Ishikawa (cell line): Measurements from ENCODE around the gene ZNF711.

Experiments used
- EGR1 ChIP-seq: IDR thresholded peaks from 2 replicates; pipeline ENCODE4 v1.6.1; 2012
- EP300 ChIP-seq: IDR thresholded peaks from 2 replicates; pipeline ENCODE4 v1.6.1; 2012; ENCODE audit warnings: borderline replicate concordance
- FOXM1 ChIP-seq: IDR thresholded peaks from 2 replicates; pipeline ENCODE4 v1.6.1; 2012; ENCODE audit warnings: low read depth, borderline replicate concordance
- NFIC ChIP-seq: IDR thresholded peaks from 2 replicates; pipeline ENCODE4 v1.6.1; 2012
- RAD21 ChIP-seq: IDR thresholded peaks from 2 replicates; pipeline ENCODE4 v1.6.1; 2012; ENCODE audit warnings: low read depth
- TAF1 ChIP-seq: IDR thresholded peaks from 2 replicates; pipeline ENCODE4 v1.6.1; 2012; ENCODE audit warnings: low read depth, mild to moderate bottlenecking
- TEAD4 ChIP-seq: IDR thresholded peaks from 2 replicates; pipeline ENCODE4 v1.6.1; 2012
- YY1 ChIP-seq: IDR thresholded peaks from 2 replicates; pipeline ENCODE4 v1.6.1; 2012; ENCODE audit warnings: low read depth
- TF ChIP-seq, protein P1 (sequence below): IDR thresholded peaks from 2 replicates; pipeline ENCODE4 v1.6.1; 2012; ENCODE audit warnings: low read depth, mild to moderate bottlenecking
- TF ChIP-seq, protein P2 (sequence below): IDR thresholded peaks from 2 replicates; pipeline ENCODE4 v1.6.1; 2012
- TF ChIP-seq, protein P3 (sequence below): IDR thresholded peaks from 2 replicates; pipeline ENCODE4 v1.6.1; 2012

DNA sequence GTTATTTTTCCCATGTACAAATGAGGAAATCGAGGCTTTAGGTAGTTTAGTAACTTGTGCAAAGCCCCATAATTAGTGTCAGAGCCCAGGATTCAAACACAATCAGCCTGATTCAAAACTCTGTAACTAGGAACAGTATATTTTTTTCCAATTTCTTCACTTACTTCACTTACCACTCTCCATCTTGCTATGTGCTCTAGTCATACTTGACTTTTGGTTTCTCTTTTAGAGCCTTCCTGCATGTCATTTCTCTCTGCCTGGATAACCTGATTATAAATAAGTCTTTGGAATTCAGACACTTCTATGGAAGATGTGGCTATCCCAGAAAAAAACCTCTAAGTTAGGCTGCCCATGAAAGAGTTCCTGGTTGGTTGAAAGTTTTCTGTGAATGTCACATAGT is 22.4 kb upstream of the ZNF711 start:
- TF ChIP-seq EP300 (no peak), TEAD4 (no peak), TAF1 (no peak), FOXM1 (no peak), RAD21 (no peak), NFIC (no peak), YY1 (no peak), EGR1 (no peak)
- TF ChIP-seq, protein P1, sequence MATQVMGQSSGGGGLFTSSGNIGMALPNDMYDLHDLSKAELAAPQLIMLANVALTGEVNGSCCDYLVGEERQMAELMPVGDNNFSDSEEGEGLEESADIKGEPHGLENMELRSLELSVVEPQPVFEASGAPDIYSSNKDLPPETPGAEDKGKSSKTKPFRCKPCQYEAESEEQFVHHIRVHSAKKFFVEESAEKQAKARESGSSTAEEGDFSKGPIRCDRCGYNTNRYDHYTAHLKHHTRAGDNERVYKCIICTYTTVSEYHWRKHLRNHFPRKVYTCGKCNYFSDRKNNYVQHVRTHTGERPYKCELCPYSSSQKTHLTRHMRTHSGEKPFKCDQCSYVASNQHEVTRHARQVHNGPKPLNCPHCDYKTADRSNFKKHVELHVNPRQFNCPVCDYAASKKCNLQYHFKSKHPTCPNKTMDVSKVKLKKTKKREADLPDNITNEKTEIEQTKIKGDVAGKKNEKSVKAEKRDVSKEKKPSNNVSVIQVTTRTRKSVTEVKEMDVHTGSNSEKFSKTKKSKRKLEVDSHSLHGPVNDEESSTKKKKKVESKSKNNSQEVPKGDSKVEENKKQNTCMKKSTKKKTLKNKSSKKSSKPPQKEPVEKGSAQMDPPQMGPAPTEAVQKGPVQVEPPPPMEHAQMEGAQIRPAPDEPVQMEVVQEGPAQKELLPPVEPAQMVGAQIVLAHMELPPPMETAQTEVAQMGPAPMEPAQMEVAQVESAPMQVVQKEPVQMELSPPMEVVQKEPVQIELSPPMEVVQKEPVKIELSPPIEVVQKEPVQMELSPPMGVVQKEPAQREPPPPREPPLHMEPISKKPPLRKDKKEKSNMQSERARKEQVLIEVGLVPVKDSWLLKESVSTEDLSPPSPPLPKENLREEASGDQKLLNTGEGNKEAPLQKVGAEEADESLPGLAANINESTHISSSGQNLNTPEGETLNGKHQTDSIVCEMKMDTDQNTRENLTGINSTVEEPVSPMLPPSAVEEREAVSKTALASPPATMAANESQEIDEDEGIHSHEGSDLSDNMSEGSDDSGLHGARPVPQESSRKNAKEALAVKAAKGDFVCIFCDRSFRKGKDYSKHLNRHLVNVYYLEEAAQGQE = no peak
- TF ChIP-seq, protein P2, sequence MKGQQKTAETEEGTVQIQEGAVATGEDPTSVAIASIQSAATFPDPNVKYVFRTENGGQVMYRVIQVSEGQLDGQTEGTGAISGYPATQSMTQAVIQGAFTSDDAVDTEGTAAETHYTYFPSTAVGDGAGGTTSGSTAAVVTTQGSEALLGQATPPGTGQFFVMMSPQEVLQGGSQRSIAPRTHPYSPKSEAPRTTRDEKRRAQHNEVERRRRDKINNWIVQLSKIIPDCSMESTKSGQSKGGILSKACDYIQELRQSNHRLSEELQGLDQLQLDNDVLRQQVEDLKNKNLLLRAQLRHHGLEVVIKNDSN = no peak
- TF ChIP-seq, protein P3, sequence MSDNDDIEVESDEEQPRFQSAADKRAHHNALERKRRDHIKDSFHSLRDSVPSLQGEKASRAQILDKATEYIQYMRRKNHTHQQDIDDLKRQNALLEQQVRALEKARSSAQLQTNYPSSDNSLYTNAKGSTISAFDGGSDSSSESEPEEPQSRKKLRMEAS = no peak
